Natural killer cell (primary cell): ENCODE measurements around the gene SHISA8. TPM values are rescaled to one million over a fixed set of nuclear protein-coding genes. Genes with fewer than 3 reads are reported as not detected.

Experiments used
- ATAC-seq, 3 donors: fragments of 150-1000 bp in 2 of 3; fragments of 200-7000 bp in 1 of 3; cut with Tn5 transposase; 1 replicate in 1 of 3; 2 replicates in 2 of 3; pipeline ENCODE4 v1.10.0; 2021; ENCODE audit warnings: mild to moderate bottlenecking in 2 of 3, moderate library complexity in 2 of 3
- DNase-seq, 2 donors: peaks; one replicate each; pipeline versions ENCODE4 v3.0.0 to v3.0.0-alpha.2; 2013 to 2021; ENCODE audit warnings: mixed read lengths in 1 of 2
- H3K27ac ChIP-seq: one replicate; pipeline ENCODE4 v1.5.1; 2013; ENCODE audit warnings: mild to moderate bottlenecking, low read length
- H3K27me3 ChIP-seq: one replicate; pipeline ENCODE4 v1.6.1; 2013; ENCODE audit warnings: low read length; ENCODE audit not compliant: control insufficient read depth, insufficient read depth
- H3K36me3 ChIP-seq: one replicate; pipeline ENCODE4 v1.6.1; 2013; ENCODE audit warnings: low read length; ENCODE audit not compliant: control insufficient read depth, insufficient read depth
- H3K4me1 ChIP-seq: one replicate; pipeline ENCODE4 v1.6.1; 2013; ENCODE audit warnings: low read length; ENCODE audit not compliant: control insufficient read depth, insufficient read depth
- H3K4me3 ChIP-seq: one replicate; pipeline ENCODE4 v1.5.1; 2013; ENCODE audit warnings: low read length
- H3K9me3 ChIP-seq: one replicate; pipeline ENCODE4 v1.6.1; 2013; ENCODE audit warnings: low read length; ENCODE audit not compliant: control insufficient read depth, insufficient read depth
- H3K27ac Mint-ChIP-seq, 2 donors: one replicate each; pipeline ENCODE4 v1.8.0; 2022; ENCODE audit warnings: mild to moderate bottlenecking in 2 of 2, mixed read lengths in 2 of 2, moderate library complexity in 1 of 2
- H3K27me3 Mint-ChIP-seq, 2 donors: one replicate each; pipeline ENCODE4 v1.8.0; 2022; ENCODE audit warnings: low read depth in 2 of 2, mixed read lengths in 2 of 2
- H3K36me3 Mint-ChIP-seq: one replicate; pipeline ENCODE4 v1.8.0; 2022; ENCODE audit warnings: mixed read lengths
- H3K4me1 Mint-ChIP-seq, 2 donors: one replicate each; pipeline ENCODE4 v1.8.0; 2022; ENCODE audit warnings: mixed read lengths in 2 of 2
- H3K4me3 Mint-ChIP-seq: one replicate; pipeline ENCODE4 v1.8.0; 2022; ENCODE audit warnings: mild to moderate bottlenecking, moderate library complexity, mixed read lengths
- H3K9me3 Mint-ChIP-seq, 2 donors: one replicate each; pipeline ENCODE4 v1.8.0; 2022; ENCODE audit warnings: mixed read lengths in 2 of 2
- WGBS: methylation state at CpG from one replicate; pipeline ENCODE4 v1.1.7; 2013; ENCODE audit warnings: missing lambda C conversion rate; ENCODE audit not compliant: insufficient coverage; 5-methylcytosine and 5-hydroxymethylcytosine counted together
- intact Hi-C: fragments of 100-400 bp; cut with micrococcal nuclease; formaldehyde crosslinking; loops from one replicate; pipeline ENCODE4 v1.14.2; 2022
- total RNA-seq, 4 donors: library from RNA; stranded (reverse); fragments of 120-200 nt in 1 of 4; gene quantifications; one replicate each; pipeline versions ENCODE4 v1.2.3 to v1.2.4, GENCODE V29; 2013 to 2022
- TF ChIP-seq, protein P1 (sequence below): fragments of 200-600 bp; IDR thresholded peaks from one replicate; pipeline ENCODE4 v1.8.0; 2022; ENCODE audit warnings: antibody characterized with exemption

Gene SHISA8
- total RNA-seq, 3 donors from 2014 or later (not counting 1 experiment from before 2014, with no cell fraction given): 0.24 TPM; not detected in 2

DNA sequence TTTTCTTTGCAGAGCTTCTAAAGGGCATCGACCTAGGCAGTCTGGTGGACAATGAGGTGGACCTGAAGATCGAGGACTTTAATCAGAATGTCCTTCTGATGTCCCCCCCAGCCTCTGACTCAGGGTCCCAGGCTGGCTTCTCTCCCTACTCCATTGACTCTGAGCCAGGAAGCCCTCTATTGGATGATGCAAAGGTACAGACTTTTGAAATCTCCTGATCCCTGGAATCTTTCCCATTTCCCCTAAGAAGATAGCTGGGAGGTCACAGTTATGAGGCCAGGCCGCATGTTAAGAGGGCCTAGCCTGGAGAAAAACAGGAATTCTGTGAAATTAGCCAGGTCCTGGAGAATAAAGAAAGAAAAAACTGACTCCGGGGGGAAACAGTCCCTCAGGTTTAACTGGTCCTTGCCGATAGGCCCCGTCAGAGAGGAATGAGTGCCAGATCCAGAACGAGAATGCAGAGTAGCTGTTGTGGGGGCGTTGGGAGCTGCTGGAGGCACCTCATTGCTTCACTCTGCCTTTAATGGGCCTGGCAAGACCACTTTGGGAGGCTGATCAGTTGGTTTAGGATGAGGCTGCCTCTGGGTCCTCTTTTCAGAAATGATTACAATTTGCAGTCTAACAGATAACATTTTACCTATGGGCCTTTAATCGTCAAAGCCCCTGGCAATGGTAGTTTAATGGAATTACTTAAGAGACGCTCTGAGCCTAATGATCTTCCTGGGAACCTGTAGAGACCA is 39.2 kb downstream of the SHISA8 start:
- DNase-seq (no peak), ATAC-seq (no peak)
- Mint-ChIP-seq H3K4me3 (no peak overlapping the region), H3K4me1 (peaks cover 0 to 16% of the 10 kb centered on the region in 2 donors), H3K36me3 (peaks cover 14% of the 10 kb centered on the region), H3K27ac (peak overlapping the region in 1 of 2 donors; percentile 14), H3K27me3 (no peaks in the 10 kb centered on the region), H3K9me3 (no peaks in the 10 kb centered on the region)
- H3K4me3 ChIP-seq: no peak overlapping the region
- intact Hi-C loops: no loop called here
- H3K36me3 ChIP-seq: peaks cover 54% of the 10 kb centered on the region
- H3K27ac ChIP-seq: no peak overlapping the region
- 96% methylated on average over 10 of the region's 10 CpGs for WGBS
- no peaks in the 10 kb centered on the region for H3K9me3 ChIP-seq
- TF ChIP-seq, protein P1, sequence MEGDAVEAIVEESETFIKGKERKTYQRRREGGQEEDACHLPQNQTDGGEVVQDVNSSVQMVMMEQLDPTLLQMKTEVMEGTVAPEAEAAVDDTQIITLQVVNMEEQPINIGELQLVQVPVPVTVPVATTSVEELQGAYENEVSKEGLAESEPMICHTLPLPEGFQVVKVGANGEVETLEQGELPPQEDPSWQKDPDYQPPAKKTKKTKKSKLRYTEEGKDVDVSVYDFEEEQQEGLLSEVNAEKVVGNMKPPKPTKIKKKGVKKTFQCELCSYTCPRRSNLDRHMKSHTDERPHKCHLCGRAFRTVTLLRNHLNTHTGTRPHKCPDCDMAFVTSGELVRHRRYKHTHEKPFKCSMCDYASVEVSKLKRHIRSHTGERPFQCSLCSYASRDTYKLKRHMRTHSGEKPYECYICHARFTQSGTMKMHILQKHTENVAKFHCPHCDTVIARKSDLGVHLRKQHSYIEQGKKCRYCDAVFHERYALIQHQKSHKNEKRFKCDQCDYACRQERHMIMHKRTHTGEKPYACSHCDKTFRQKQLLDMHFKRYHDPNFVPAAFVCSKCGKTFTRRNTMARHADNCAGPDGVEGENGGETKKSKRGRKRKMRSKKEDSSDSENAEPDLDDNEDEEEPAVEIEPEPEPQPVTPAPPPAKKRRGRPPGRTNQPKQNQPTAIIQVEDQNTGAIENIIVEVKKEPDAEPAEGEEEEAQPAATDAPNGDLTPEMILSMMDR: no peak
- no peaks in the 10 kb centered on the region for H3K27me3 ChIP-seq
- H3K4me1 ChIP-seq: peaks cover 14% of the 10 kb centered on the region

DNA sequence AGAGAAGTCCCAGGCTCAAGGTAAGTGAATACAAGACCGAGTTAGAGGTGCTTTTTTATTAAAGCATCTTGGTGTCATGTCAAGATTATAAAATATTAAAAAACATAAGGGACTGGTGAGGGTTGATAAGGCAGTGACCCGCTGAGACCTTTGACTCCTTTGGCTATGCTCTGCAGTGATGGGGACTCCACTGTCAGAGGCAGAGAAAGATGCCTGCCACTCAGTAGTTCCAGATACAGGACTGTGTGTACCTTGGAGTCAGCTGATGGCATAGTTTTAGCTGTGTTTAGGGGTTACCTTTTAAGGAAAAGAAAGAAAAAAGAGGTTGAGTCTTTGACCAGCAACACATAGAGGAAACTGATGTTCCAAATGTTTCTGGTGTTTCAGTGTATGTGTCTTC is 40.8 kb downstream of the SHISA8 start:
- Histone ChIP-seq H3K9me3 (no peaks in the 10 kb centered on the region), H3K27me3 (no peaks in the 10 kb centered on the region), H3K27ac (no peak overlapping the region), H3K4me1 (peaks cover 14% of the 10 kb centered on the region), H3K36me3 (peaks cover 57% of the 10 kb centered on the region), H3K4me3 (no peak overlapping the region)
- no peak overlapping the region for H3K4me3 Mint-ChIP-seq
- WGBS: 98% methylated on average over 2 of the region's 2 CpGs
- TF ChIP-seq, protein P1: no peak
- H3K4me1 Mint-ChIP-seq: peaks cover 0 to 16% of the 10 kb centered on the region in 2 donors
- H3K36me3 Mint-ChIP-seq: peaks cover 14% of the 10 kb centered on the region
- H3K9me3 Mint-ChIP-seq: no peaks in the 10 kb centered on the region
- DNase-seq (no peak), ATAC-seq (no peak)
- peak overlapping the region in 1 of 2 donors; percentile 58 for H3K27ac Mint-ChIP-seq
- intact Hi-C loops: no loop called here
- no peaks in the 10 kb centered on the region for H3K27me3 Mint-ChIP-seq

DNA sequence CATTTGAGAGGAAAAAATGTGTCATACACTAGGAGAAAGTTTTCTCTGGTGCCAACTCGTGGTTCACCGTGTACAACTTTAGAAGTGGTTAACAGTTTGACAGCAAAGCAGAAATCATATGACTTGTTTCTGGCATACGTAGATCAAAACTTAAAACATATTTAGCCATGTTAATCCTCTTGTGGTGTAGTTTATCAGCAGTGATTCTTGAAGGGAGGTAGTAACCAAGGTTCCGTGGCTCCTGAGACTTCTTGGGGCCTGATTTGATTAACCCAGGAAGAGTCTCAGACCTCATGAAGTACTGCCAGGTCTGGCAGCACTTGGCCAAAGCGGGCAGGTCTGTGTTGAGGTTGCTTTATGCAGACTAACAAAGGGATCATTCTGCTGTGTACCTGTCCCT is 41.5 kb downstream of the SHISA8 start:
- Histone ChIP-seq H3K4me1 (peaks cover 14% of the 10 kb centered on the region), H3K36me3 (peaks cover 62% of the 10 kb centered on the region), H3K27ac (peak overlapping the region; percentile 19), H3K4me3 (no peak overlapping the region), H3K27me3 (no peaks in the 10 kb centered on the region), H3K9me3 (no peaks in the 10 kb centered on the region)
- no peaks in the 10 kb centered on the region for H3K9me3 Mint-ChIP-seq
- TF ChIP-seq, protein P1: no peak
- peak in 1 of 2 donors; percentile 76 for DNase-seq
- no peaks in the 10 kb centered on the region for H3K27me3 Mint-ChIP-seq
- no peak overlapping the region for H3K4me3 Mint-ChIP-seq
- peak overlapping the region; percentile 45 to 58 for H3K27ac Mint-ChIP-seq
- ATAC-seq: peak in 2 of 3 donors; percentile 61 to 70
- 34% methylated on average over 4 of the region's 5 CpGs for WGBS
- intact Hi-C loops: no loop called here
- peaks cover 0 to 16% of the 10 kb centered on the region in 2 donors for H3K4me1 Mint-ChIP-seq
- H3K36me3 Mint-ChIP-seq: peaks cover 13% of the 10 kb centered on the region
